Measurements from ENCODE around the gene PDE10A.

The PDE10A gene

GRCh38 chr6:165325609-165326008 is 337.4 kb downstream of the PDE10A start:
- no peak for DNase-seq

- DNase-seq = no peak
These were observed 341.4 kb downstream of the PDE10A start for GRCh38 chr6:165321555-165322145.

GRCh38 chr6:165321150-165321549 is 341.9 kb downstream of the PDE10A start:
- no peak for DNase-seq

GRCh38 chr6:165317723-165318122 is 345.3 kb downstream of the PDE10A start:
- DNase-seq = no peak

- DNase-seq = no peak
These were observed 353.9 kb downstream of the PDE10A start, which contains the start of gene C6orf118 for GRCh38 chr6:165308926-165309731. C6orf118 (minus strand) TSS chr6:165309605; CDS start chr6:165309586, 19 bp downstream.

- no peak for DNase-seq
These were observed 356.1 kb downstream of the PDE10A start for GRCh38 chr6:165306955-165307354.

GRCh38 chr6:165301372-165302246 is 361.4 kb downstream of the PDE10A start:
- no peak for DNase-seq

GRCh38 chr6:165300422-165300936 is 362.6 kb downstream of the PDE10A start:
- no peak for DNase-seq

- no peak for DNase-seq
These were observed 364.2 kb downstream of the PDE10A start for GRCh38 chr6:165298875-165299274.

GRCh38 chr6:165298402-165298801 is 364.6 kb downstream of the PDE10A start:
- DNase-seq = no peak

- DNase-seq = no peak
These were observed 370.4 kb downstream of the PDE10A start for GRCh38 chr6:165292657-165293056.

Measured in inflammatory macrophage treated with lipopolysaccharide for 4 hours (primary cell).